Gastrocnemius medialis (tissue), 4 donors: ENCODE results near the gene PPME1. TPM values are rescaled to one million over a fixed set of nuclear protein-coding genes. Genes with fewer than 3 reads are reported as not detected.
A peak's percentile ranks its signal among the peaks of the same experiment; 100 is the strongest.
"Not testable (repeated sequence)": the region's sequence is repeated elsewhere in the genome, so short reads cannot be mapped to it uniquely, and the experiment has no call there.

Source experiments
- ATAC-seq, 2 donors: fragments of 150-250 bp; one replicate each; pipeline ENCODE4 v1.9.1; 2016
- DNase-seq, 2 donors: peaks; one replicate each; pipeline ENCODE4 v3.0.0-alpha.2; 2019
- H3K27ac ChIP-seq, 4 donors: fragments of 200-600 bp; sonication (generic); 1 replicate in 1 of 4; 2 replicates in 3 of 4; pipeline ENCODE4 v1.5.1; 2016 to 2018; ENCODE audit warnings: mild to moderate bottlenecking in 2 of 4, moderate library complexity in 1 of 4
- H3K27me3 ChIP-seq, 3 donors: fragments of 200-600 bp; sonication (generic) in 2 of 3; 1 replicate in 1 of 3; 2 replicates in 2 of 3; pipeline versions ENCODE4 v1.5.1 to v1.6.0; 2016 to 2019; ENCODE audit warnings: mild to moderate bottlenecking in 1 of 3, moderate library complexity in 1 of 3
- H3K36me3 ChIP-seq, 2 donors: fragments of 200-600 bp; sonication (generic) in 1 of 2; one replicate each; pipeline ENCODE4 v1.5.1; 2017 to 2018
- H3K4me1 ChIP-seq, 2 donors: fragments of 200-600 bp; sonication (generic) in 1 of 2; one replicate each; pipeline ENCODE4 v1.5.1; 2016 to 2017; ENCODE audit warnings: mild to moderate bottlenecking in 2 of 2
- H3K4me3 ChIP-seq, 4 donors: fragments of 200-600 bp; sonication (generic) in 3 of 4; 1 replicate in 1 of 4; 2 replicates in 3 of 4; pipeline ENCODE4 v1.5.1; 2016 to 2019; ENCODE audit warnings: mild to moderate bottlenecking in 2 of 4
- H3K9me3 ChIP-seq, 3 donors: fragments of 200-600 bp; sonication (generic) in 2 of 3; 1 replicate in 1 of 3; 2 replicates in 2 of 3; pipeline ENCODE4 v1.5.1; 2016 to 2019
- CTCF ChIP-seq, 5 experiments: fragments of 450-650 bp in 3 of 5; fragments of 200-600 bp in 2 of 5; sonication (generic) in 2 of 5; IDR thresholded peaks in 4 of 5; conservative IDR thresholded peaks in 1 of 5; 1 replicate in 4 of 5; 2 replicates in 1 of 5; pipeline ENCODE4 v1.5.1; 2016 to 2019; ENCODE audit warnings: antibody characterized with exemption in 5 of 5, mild to moderate bottlenecking in 3 of 5, moderate library complexity in 3 of 5
- POLR2A ChIP-seq, 2 donors: fragments of 450-650 bp; IDR thresholded peaks; one replicate each; pipeline ENCODE4 v1.6.1; 2017; ENCODE audit warnings: antibody characterized with exemption in 2 of 2, mild to moderate bottlenecking in 2 of 2, moderate library complexity in 2 of 2
- in situ Hi-C, 4 donors: fragments of 200-750 bp; cut with MboI; loops; one replicate each; pipeline versions ENCODE4 v1.15.0 to v1.8.0; 2017; ENCODE audit warnings: low sequenced_read_pairs in 4 of 4
- intact Hi-C: fragments of 100-400 bp; cut with DNase I; formaldehyde crosslinking; loops from one replicate; pipeline ENCODE4 v1.15.1; 2023; ENCODE audit warnings: low total_unique reads
- total RNA-seq, 4 donors: library from RNA; depleted of rRNA; stranded (reverse); fragments of >200 nt; gene quantifications; one replicate each; pipeline versions ENCODE4 v1.1.0 to v1.2.3, GENCODE V29; 2016

PPME1 gene
- total RNA-seq, 4 donors from 2014 or later, result 31.5 to 51.7 (median 43.2) TPM

- peaks cover 0 to 17% of the 10 kb centered on the region in 2 donors for H3K36me3 ChIP-seq
- intact Hi-C loops, result loop anchor here (1.0 kb wide), 1 partner anchor 33 kb away; the partner anchor contains the start of genes C2CD3 and PPME1
- in situ Hi-C loops, result no loop called here
- DNase-seq (no peak), ATAC-seq (peak in 1 of 2 donors; percentile 11)
- no peak for TF ChIP-seq POLR2A (IDR thresholded peaks at IDR 0.05)
- no peak for TF ChIP-seq CTCF (IDR thresholded peaks at IDR 0.05 in 4 of 5, conservative IDR thresholded peaks at IDR 0.05 in 1 of 5)
- H3K4me1 ChIP-seq, result peaks cover 31 to 48% of the 10 kb centered on the region in 2 donors
- no peaks in the 10 kb centered on the region for H3K9me3 ChIP-seq
- H3K4me3 ChIP-seq, result peak overlapping the region in 1 of 4 donors; percentile 1
- no peaks in the 10 kb centered on the region for H3K27me3 ChIP-seq
- peak overlapping the region; percentile 78 to 86 (median 84) for H3K27ac ChIP-seq
Observed at GRCh38 chr11:74138021-74138420, 33.1 kb upstream of the PPME1 start.

DNA sequence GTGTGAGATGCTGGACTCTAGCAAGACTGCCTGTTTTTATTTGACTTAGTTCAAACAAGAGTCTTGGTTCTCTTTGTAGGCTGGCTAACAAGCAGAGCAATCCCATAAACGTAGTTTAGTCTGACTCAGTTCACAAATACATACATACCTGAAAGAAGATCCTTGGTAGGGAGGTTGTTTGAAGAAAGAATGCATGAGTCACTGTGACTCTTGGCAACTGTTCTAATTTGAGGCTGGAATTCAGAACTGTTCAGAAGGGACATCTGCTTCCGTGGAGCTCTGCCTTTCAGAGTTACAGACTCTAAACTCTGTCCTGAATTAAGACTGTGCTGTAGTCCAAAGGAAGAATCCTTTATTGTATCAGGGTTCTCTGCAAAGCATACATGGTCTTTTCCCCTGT, 32.5 kb upstream of the PPME1 start:
- in situ Hi-C loops, result no loop called here

DNA sequence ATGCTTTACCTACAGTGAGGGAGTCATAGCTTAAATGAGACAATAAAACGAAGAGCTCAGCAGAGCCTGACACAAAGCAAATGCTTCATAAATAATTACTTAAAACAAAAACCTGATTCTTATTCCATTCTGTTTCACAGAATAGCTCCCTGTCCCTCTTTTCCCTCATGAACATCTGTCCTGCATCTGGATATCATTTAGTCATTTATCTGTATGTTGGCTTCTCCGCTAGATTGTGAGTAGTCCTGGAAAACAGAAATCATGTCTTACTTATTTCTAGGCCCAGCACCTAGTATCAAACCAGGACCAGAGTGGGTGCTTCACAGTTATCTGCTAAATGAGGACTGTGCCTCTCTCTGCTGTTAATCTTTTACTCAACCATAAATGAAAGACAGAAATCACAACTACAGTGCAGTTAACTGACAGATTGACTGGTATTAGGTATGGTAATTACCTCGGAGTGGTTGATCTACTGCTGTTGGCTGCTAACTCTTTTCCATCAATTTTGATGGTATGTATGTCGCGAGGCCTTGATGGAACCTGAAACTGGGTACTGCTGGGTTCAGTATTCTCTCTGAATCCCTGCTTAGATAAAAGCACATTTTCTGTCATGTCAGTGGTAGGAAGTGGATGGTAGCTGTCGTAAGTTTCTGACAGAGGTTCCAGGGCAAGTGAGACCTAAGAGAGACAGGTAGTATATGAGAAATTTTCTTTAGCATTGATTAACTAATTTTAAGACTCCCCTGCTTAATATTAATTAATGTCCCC, 31.8 kb upstream of the PPME1 start:
- Histone ChIP-seq H3K9me3 (no peaks in the 10 kb centered on the region), H3K4me3 (no peak overlapping the region), H3K27me3 (no peaks in the 10 kb centered on the region), H3K4me1 (peaks cover 31 to 48% of the 10 kb centered on the region in 2 donors), H3K27ac (peak overlapping the region; percentile 78 to 86 (median 84)), H3K36me3 (peaks cover 0 to 16% of the 10 kb centered on the region in 2 donors)
- in situ Hi-C loops, result no loop called here
- TF ChIP-seq CTCF (IDR thresholded peaks at IDR 0.05 in 4 of 5, conservative IDR thresholded peaks at IDR 0.05 in 1 of 5), result no peak
- no peak for TF ChIP-seq POLR2A (IDR thresholded peaks at IDR 0.05)
- intact Hi-C loops, result no loop called here
- DNase-seq, result no peak
- no peak for ATAC-seq

More for the DNA sequence above, 32.5 kb upstream of the PPME1 start:
- peak; percentile 39 to 50 for DNase-seq
- peak; percentile 98 to 100 for ATAC-seq
- Histone ChIP-seq H3K4me1 (peaks cover 31 to 48% of the 10 kb centered on the region in 2 donors), H3K27me3 (no peaks in the 10 kb centered on the region), H3K9me3 (no peaks in the 10 kb centered on the region), H3K4me3 (peak overlapping the region in 1 of 4 donors; percentile 1), H3K36me3 (peaks cover 0 to 17% of the 10 kb centered on the region in 2 donors), H3K27ac (peak overlapping the region; percentile 78 to 86 (median 84))
- intact Hi-C loops, result loop anchor here (1.0 kb wide), 1 partner anchor 33 kb away; the partner anchor contains the start of genes C2CD3 and PPME1
- no peak for TF ChIP-seq POLR2A (IDR thresholded peaks at IDR 0.05)
- no peak for TF ChIP-seq CTCF (IDR thresholded peaks at IDR 0.05 in 4 of 5, conservative IDR thresholded peaks at IDR 0.05 in 1 of 5)

- H3K27ac ChIP-seq, result peak overlapping the region in 1 of 4 donors; percentile 85
- DNase-seq, ATAC-seq, intact Hi-C loops, in situ Hi-C loops, H3K27me3 ChIP-seq, H3K36me3 ChIP-seq, H3K9me3 ChIP-seq, H3K4me3 ChIP-seq: not testable (repeated sequence)
- peaks cover 31 to 43% of the 10 kb centered on the region in 2 donors for H3K4me1 ChIP-seq
Observed at GRCh38 chr11:74139919-74140431, 31.1 kb upstream of the PPME1 start.

DNA sequence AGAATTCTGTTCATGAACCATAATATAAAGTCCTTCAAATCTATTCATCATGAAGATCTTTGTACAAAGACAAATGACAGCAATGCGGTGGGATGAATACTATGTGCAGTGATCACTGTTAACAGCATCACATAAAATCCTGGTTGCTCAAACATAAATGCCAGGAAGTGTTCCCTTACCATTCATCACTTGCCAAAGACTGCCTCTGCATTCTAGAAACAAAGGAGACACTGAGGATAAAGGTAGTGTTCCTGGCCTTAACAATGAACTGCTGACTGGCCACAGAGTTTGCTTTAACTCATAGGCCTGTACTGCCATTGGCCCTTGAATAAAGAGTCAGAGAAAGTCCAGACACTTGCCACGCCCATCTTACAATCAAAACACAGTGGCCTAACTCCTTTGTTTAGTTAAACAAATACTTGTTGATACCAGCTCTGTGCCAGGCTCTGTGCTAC, 29.8 kb upstream of the PPME1 start:
- ATAC-seq (no peak), DNase-seq (no peak)
- TF ChIP-seq POLR2A (IDR thresholded peaks at IDR 0.05) (no peak), CTCF (IDR thresholded peaks at IDR 0.05 in 4 of 5, conservative IDR thresholded peaks at IDR 0.05 in 1 of 5) (no peak)
- Histone ChIP-seq H3K36me3 (peaks cover 0 to 4% of the 10 kb centered on the region in 2 donors), H3K4me1 (peaks cover 31 to 43% of the 10 kb centered on the region in 2 donors), H3K4me3 (no peak overlapping the region), H3K9me3 (no peaks in the 10 kb centered on the region), H3K27ac (peak overlapping the region in 2 of 4 donors; percentile 6 to 14), H3K27me3 (no peaks in the 10 kb centered on the region)
- intact Hi-C loops, result no loop called here
- in situ Hi-C loops, result no loop called here
